ENCODE results near the gene HMCES.
A peak's percentile ranks its signal among the peaks of the same experiment; 100 is the strongest.
"Not testable (repeated sequence)": the region's sequence is repeated elsewhere in the genome, so short reads cannot be mapped to it uniquely, and the experiment has no call there.

The HMCES gene

GRCh38 chr3:129259612-129260477 is 18.8 kb upstream of the HMCES start:
- no peak for DNase-seq

GRCh38 chr3:129260606-129261005 is 18.1 kb upstream of the HMCES start:
- no peak for DNase-seq

DNA sequence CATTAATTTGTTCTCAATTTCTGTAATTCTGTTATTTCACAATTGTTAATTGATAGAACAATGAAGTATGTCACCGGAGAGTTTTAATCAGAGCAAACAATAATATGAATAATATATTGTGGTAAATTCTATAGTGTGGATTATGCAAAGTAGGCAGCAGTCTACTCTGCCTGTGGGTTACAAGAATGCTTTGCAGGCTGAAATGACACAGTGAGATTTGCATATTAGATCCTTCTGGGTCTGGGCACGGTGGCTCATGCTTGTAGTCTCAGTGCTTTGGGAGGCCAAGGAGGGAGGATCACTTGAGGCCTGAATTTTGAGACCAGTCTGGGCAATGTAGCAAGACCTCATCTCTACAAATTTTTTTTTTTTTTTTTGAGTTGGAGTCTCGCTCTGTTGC is 16.8 kb upstream of the HMCES start:
- DNase-seq = no peak

DNA sequence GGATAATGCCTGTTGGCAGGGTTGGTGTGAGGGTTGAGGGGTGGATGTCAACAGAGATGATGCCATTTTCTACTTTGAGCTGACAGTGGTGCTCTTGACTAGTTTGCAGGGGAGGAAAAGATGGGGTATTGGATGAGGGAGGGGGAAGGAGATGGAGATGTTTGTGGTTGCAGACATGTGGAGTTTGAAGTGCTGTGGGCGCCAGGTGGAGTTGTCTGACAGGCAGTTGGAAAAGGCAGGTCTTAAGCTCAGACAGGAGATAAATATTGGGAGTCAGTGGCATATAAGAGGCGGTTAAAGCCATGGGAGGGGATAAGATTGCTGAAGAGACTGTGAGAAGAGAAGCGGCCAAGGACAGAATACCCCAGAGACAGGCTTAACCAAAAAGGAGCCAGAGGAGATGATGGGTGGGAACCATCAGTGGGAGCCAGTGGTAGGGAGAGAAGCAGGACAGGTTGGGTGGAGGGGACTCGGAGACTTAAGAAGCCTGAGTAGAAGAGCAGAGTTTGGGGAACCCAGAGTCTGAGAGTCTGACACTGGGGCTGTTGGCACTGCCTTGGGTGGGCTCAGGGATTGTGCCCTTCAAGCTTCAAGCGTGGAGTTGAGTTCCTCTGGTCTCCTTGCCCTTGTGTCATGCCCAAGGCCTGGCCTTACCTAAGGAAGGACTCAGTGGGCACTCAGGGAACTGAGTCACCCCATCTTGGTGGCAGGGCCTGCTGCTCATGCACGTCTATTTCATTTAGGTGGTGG is 15.3 kb upstream of the HMCES start:
- no peak for DNase-seq

DNA sequence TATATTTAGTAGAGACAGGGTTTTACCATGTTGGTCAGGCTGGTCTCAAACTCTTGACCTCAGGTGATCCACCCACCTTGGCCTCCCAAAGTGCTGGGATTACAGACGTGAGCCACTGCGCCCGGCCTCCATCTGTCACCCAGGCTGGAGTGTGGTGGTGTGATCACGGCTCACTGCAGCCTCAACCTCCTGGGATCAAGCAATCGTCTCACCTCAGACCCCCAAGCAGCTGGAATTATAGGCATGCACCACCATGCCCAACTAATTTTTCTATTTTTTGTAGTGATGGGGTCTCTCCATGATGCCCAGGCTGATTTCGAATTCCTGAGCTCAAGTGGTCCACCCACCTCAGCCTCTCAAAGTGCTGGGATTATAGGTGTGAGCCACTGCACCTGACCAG is 13.7 kb upstream of the HMCES start:
- DNase-seq = not testable (repeated sequence)

DNA sequence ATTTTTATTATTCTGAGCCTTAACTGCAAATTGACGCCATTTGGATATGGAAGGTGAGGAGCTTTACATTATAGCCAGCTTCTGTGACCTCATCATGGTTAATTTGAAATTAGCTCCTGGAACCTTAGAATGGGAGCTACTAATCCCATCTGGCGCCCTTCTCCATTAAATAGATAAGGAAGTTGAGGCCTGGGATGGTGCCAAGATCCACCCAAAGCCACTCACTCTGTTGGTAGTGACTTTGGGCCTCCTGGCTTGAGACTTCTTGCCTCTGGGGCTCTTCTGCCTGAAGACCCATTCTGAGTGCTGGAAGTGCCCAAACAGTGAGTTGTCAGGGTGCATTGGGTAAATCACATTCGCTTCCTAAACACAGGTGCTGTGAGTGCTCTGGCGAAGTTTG is 12.0 kb upstream of the HMCES start:
- no peak for DNase-seq

- DNase-seq = no peak
These were observed 10.3 kb upstream of the HMCES start for GRCh38 chr3:129268396-129268795.

GRCh38 chr3:129271674-129272073 is 7.0 kb upstream of the HMCES start:
- DNase-seq = no peak

- DNase-seq = no peak
These were observed 2.3 kb upstream of the HMCES start for GRCh38 chr3:129276385-129276784.

DNA sequence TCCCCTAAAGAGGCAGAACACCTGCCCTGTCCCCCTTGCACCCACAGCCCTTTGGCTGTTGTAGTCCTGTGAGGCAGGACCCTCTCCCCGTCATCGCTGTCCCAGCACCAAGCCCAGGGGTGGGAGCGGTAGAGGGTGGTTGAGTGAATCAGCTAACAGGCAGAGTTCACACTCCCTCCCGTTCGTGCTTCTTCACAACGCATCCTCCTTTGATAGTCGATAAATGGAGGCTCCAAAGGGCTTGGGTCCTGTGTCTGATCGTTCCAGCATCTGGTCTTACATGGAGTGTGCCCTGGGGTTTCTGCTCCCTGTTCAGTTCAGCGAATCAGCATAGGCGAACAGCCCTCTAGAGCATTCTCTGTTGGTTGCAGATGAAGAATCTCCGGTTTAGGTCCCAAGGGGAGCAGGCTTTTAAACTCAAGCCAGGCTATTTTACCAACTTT is 820 bp upstream of the HMCES start:
- no peak for DNase-seq

DNA sequence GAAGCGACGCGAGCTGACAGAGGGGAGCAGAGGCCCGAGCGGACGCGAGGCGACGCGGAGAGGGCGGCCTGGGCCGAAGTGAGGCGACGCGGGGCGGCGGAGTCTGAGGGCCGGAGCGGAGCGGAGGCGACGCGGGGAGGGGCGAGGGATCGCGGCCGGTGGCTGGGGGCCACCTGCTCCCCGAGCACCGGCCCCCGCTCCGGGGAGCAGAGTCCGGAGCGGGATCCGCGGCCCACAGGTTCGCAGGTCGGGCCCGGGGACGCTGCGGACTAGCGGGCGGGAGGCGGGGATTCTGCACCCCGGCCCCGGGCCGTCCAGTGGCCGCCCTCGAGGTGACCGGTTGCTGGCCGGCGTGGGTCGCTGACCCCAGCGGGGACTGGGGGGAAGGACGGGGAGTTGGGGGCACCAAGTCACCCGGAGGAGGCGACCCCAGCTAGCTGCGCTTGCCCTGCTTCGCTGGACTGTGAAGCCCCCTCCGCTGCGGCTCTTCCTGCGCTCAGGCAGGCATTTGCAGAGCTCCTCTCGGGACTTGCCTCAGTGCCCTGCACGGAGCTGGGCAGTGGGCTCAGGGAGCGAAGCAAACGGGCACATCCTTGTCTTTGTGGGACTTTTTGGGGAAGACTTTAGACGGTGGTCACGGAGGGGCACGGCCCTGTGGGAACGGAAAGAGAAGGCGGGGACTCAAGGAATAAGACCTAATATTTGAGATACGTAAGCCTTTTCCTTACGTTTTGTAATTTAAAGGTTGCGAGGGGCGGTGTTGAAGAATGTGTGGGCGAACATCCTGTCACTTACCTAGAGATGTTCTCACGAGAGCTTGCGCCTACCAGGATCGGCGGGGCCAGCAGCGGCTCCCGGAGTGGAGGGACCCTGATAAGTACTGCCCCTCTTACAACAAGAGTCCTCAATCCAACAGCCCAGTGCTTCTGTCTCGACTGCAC is 566 bp downstream of the HMCES start:
- peak; percentile 63 for DNase-seq

- DNase-seq = no peak
These were observed 1.5 kb downstream of the HMCES start for GRCh38 chr3:129280183-129280582.

- DNase-seq = no peak
These were observed 3.1 kb downstream of the HMCES start for GRCh38 chr3:129281726-129282125.

DNA sequence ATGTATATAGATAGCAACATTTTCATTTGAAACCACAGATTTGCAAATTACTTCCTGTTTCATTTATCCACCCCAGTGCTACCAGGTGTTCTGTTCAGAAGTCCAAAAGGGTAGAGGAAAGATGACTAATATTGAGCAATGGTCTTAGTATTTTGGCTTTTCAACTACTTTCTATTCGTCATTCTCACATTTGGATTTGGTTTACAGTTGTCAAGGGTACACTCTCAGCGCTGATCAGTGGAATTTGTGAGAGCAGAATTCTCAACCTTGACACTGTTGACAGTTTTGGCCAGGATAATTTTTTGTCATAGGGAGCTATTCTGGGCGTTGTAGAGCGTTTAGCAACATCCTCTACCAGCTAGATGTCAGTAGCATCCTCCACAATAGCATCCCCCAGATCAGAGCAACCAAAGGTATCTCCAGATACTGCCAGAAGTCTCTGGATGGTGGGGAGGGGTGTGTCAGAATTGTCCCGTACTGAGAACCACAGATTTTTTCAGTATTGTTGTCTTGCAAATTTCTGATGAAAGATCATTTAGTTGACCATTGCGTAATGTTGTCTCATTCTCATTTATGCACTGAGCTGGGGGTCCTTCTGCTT is 4.2 kb downstream of the HMCES start:
- peak; percentile 48 for DNase-seq

- no peak for DNase-seq
These were observed 7.4 kb downstream of the HMCES start for GRCh38 chr3:129286081-129286480.

DNA sequence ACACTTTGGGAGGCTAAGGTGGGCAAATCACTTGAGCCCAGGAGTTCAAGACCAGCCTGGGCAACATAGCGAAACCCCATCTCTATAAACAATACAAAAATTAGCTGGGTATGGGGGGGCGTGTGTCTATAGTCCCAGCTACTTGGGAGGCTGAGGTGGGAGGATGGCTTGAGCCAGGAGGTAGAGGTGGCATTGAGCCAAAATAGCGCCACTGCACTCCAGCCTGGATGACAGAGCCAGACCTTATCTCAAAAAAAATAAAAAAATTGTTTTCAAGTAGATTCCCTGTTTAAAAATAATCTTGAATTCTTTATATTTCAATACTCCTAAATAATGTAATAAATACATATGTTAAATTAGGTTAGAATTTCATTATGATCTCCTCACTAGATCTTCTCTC is 9.8 kb downstream of the HMCES start:
- no peak for DNase-seq

- no peak for DNase-seq
These were observed 10.7 kb downstream of the HMCES start for GRCh38 chr3:129289201-129289921.

DNA sequence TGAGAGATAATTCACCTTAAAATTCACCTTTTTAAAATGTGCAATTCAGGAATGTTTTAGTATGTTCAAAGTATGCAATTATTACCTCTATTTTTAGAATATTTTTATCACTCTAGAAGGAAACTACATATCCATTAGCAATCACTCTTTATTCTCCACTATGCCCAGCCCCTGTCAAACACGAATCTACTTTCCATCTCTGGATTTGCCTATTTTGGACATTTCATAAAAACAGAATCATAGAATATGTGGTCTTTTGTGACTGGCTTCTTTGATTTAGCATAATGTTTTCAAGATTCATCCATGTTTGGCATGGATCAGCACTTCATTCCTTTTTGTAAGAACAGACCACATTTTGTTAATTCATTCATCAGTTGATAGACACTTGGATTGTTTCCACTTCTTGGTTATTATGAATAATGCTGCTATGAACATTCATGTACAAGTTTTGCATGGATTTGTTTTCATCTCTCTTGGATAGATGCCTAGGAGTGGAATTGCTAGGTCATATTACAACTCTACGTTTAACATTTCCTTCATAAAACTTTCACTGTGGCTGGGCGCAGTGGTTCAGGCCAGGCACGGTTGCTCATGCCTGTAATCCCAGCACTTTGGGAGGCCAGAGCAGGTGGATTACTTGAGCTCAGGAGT is 12.7 kb downstream of the HMCES start:
- no peak for DNase-seq

DNA sequence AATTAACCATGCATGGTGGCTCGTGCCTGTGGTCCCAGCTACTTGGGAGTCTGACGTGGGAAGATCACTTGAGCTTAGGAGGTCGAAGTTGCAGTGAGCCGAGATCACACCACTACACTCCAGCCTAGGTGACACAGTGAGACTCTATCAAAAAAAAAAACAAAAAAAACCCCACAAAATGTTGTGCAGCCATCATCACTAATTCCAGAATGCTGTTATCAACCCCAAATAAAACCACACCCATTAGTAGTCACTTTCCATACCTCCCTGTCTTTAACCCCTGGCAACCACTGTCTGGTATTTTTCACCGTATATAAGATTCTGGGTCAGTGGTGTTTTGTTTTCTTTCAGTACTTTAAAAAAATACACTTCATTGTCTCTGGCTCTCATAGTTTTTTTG is 16.6 kb downstream of the HMCES start:
- DNase-seq = no peak

GRCh38 chr3:129304146-129304961 is 25.7 kb downstream of the HMCES start:
- DNase-seq = no peak

GRCh38 chr3:129304962-129305222 is 26.2 kb downstream of the HMCES start:
- no peak for DNase-seq
